ENCODE measurements around the gene KIFC1. TPM values are rescaled to one million over a fixed set of nuclear protein-coding genes. Genes with fewer than 3 reads are reported as not detected.
A peak's percentile ranks its signal among the peaks of the same experiment; 100 is the strongest.

Gene KIFC1
- total RNA-seq, 1 experiment from 2014 or later, result 81.8 TPM

- H3K27ac ChIP-seq (ENCODE audit: low read length), result peak overlapping the region; percentile 98
- ChIA-PET POLR2A (interaction anchor here (0.5 kb wide), 1 partner anchor 89 kb away, joined by 9 read pairs; no protein-coding TSS in a partner anchor), CTCF (interaction anchor here (0.8 kb wide), 1 partner anchor 79 kb away, joined by 3 read pairs; no protein-coding TSS in a partner anchor)
- in situ Hi-C loops (cut with HindIII; ENCODE audit: low pct_unique_long_range_greater_than_20kb, low sequenced_read_pairs) (no loop called here), intact Hi-C loops (cut with micrococcal nuclease; ENCODE audit: unreplicated experiment) (no loop called here)
- no peak for ATAC-seq
- peaks cover 24% of the 10 kb centered on the region for H3K4me1 ChIP-seq (ENCODE audit: control insufficient read depth, insufficient read depth, low read length)
- peak overlapping the region in 1 of 2 experiments; percentile 31; a peak in 3 of 4 replicates for H3K4me3 ChIP-seq (ENCODE audit: low read depth in 2 of 2, low read length in 2 of 2)
- no peaks in the 10 kb centered on the region for H3K36me3 ChIP-seq (ENCODE audit: control insufficient read depth, insufficient read depth, low read length)
- no peaks in the 10 kb centered on the region for H3K9me3 ChIP-seq (ENCODE audit: control insufficient read depth, insufficient read depth, low read depth, low read length)
- TSS peak; percentile 84 for BruUV-seq (replicated peaks)
- DNase-seq (ENCODE audit: low read depth, low spot score), result no peak
- no peaks in the 10 kb centered on the region for H3K27me3 ChIP-seq (ENCODE audit: control insufficient read depth, insufficient read depth, low read length)
- TF ChIP-seq POLR2AphosphoS5 (IDR thresholded peaks at IDR 0.05; ENCODE audit: low read depth, low read length) (no peak; the same call in 1 of the 2 replicates), CTCF (IDR thresholded peaks at IDR 0.05) (0 out of 2 replicates have a peak, but pooled peaks have one; percentile 59)
Observed at GRCh38 chr6:33390767-33391277, 801 bp upstream of the KIFC1 start.

GRCh38 chr6:33391922-33392594, 435 bp downstream of the KIFC1 start:
- DNase-seq (ENCODE audit: low read depth, low spot score) (no peak), ATAC-seq (peak; percentile 19)
- ChIA-PET POLR2A (no interaction called here), CTCF (no interaction called here)
- Histone ChIP-seq H3K4me3 (ENCODE audit: low read depth in 2 of 2, low read length in 2 of 2) (peak overlapping the region; percentile 88 to 89), H3K27ac (ENCODE audit: low read length) (peak overlapping the region; percentile 88), H3K9me3 (ENCODE audit: control insufficient read depth, insufficient read depth, low read depth, low read length) (no peaks in the 10 kb centered on the region), H3K4me1 (ENCODE audit: control insufficient read depth, insufficient read depth, low read length) (peaks cover 27% of the 10 kb centered on the region), H3K27me3 (ENCODE audit: control insufficient read depth, insufficient read depth, low read length) (no peaks in the 10 kb centered on the region), H3K36me3 (ENCODE audit: control insufficient read depth, insufficient read depth, low read length) (no peaks in the 10 kb centered on the region)
- no TSS peak for BruUV-seq (replicated peaks)
- intact Hi-C loops (cut with micrococcal nuclease; ENCODE audit: unreplicated experiment), result no loop called here
- in situ Hi-C loops (cut with HindIII; ENCODE audit: low pct_unique_long_range_greater_than_20kb, low sequenced_read_pairs), result no loop called here
- TF ChIP-seq POLR2AphosphoS5 (IDR thresholded peaks at IDR 0.05; ENCODE audit: low read depth, low read length), result no peak
- TF ChIP-seq SIN3A (IDR thresholded peaks at IDR 0.05; ENCODE audit: borderline replicate concordance, insufficient read depth, low read depth, low read length), result no peak
- no peak for TF ChIP-seq REST (IDR thresholded peaks at IDR 0.05; ENCODE audit: insufficient read depth in 1 of 2, low read depth in 2 of 2, low read length in 1 of 2)
- no peak for TF ChIP-seq CTCF (IDR thresholded peaks at IDR 0.05)
- no peak for TF ChIP-seq TCF7L2 (IDR thresholded peaks at IDR 0.05; ENCODE audit: low read depth, low read length)
